H1 (cell line): Measurements from ENCODE around the gene RHOBTB1. TPM values are rescaled to one million over a fixed set of nuclear protein-coding genes. Genes with fewer than 3 reads are reported as not detected.

Experiments used
- CTCF ChIA-PET: fragments of 300-600 bp; sonication (Branson Sonifier 250); formaldehyde crosslinking; loops from one replicate; lab custom pipeline; 2021; ENCODE audit not compliant: partially characterized antibody; lab: Charles Lee
- POLR2A ChIA-PET: fragments of 300-600 bp; sonication (Branson Sonifier 250); formaldehyde crosslinking; loops from one replicate; lab custom pipeline; 2021; ENCODE audit warnings: inconsistent platforms; ENCODE audit not compliant: partially characterized antibody; lab: Charles Lee
- DNase-seq, 2 experiments: peaks; one replicate each; pipeline versions ENCODE4 v3.0.0 to v3.0.0-alpha.2; 2010 to 2022; ENCODE audit warnings: low spot score in 2 of 2, low read depth in 1 of 2, mixed read lengths in 1 of 2
- FAIRE-seq: peaks from 2 replicates; lab custom pipeline; 2011; peaks lifted over from hg19 to GRCh38; lab: Jason Lieb, UNC
- H2AFZ ChIP-seq: 2 replicates; pipeline ENCODE4 v1.8.1; 2012; ENCODE audit warnings: low read length, inconsistent platforms
- H2AK5ac ChIP-seq: 2 replicates; pipeline ENCODE4 v1.6.1; 2013; ENCODE audit warnings: low read depth, low read length
- H2BK120ac ChIP-seq: replicated peaks from 2 replicates; pipeline ENCODE3; 2013; ENCODE audit warnings: low read depth, low read length, inconsistent platforms
- H2BK12ac ChIP-seq: 2 replicates; pipeline ENCODE4 v1.6.1; 2013; ENCODE audit warnings: low read depth, low read length
- H2BK15ac ChIP-seq: 2 replicates; pipeline ENCODE4 v1.6.1; 2013; ENCODE audit warnings: low read length
- H2BK20ac ChIP-seq: 2 replicates; pipeline ENCODE4 v1.6.1; 2013; ENCODE audit warnings: low read length
- H2BK5ac ChIP-seq: 2 replicates; pipeline ENCODE4 v1.6.1; 2013; ENCODE audit warnings: low read depth, low read length
- H3K14ac ChIP-seq: 2 replicates; pipeline ENCODE4 v1.6.1; 2013; ENCODE audit warnings: inconsistent platforms; ENCODE audit not compliant: insufficient read length
- H3K18ac ChIP-seq: 2 replicates; pipeline ENCODE4 v1.6.1; 2013; ENCODE audit warnings: low read length; ENCODE audit errors: extremely low read depth
- H3K23ac ChIP-seq: 2 replicates; pipeline ENCODE4 v1.6.1; 2013; ENCODE audit warnings: inconsistent platforms; ENCODE audit not compliant: insufficient read length
- H3K23me2 ChIP-seq: 2 replicates; pipeline ENCODE4 v1.6.1; 2013; ENCODE audit warnings: low read depth, low read length
- H3K27ac ChIP-seq: 2 replicates; pipeline ENCODE4 v1.6.1; 2011; ENCODE audit warnings: low read depth, low read length, inconsistent platforms
- H3K27me3 ChIP-seq, 4 experiments: replicated peaks in 1 of 4; 1 replicate in 1 of 4; 2 replicates in 3 of 4; pipeline versions ENCODE4 v1.6.1 to v1.8.1; 2011 to 2013; ENCODE audit warnings: low read length in 3 of 4, mild to moderate bottlenecking in 3 of 4, inconsistent platforms in 2 of 4, mixed read lengths in 2 of 4, moderate library complexity in 1 of 4; ENCODE audit not compliant: control insufficient read depth in 3 of 4, insufficient read depth in 3 of 4; ENCODE audit errors: extremely low read depth in 1 of 4
- H3K36me3 ChIP-seq, 4 experiments: 2 replicates each; pipeline versions ENCODE4 v1.6.1 to v1.8.1; 2011 to 2013; ENCODE audit warnings: mild to moderate bottlenecking in 4 of 4, low read length in 3 of 4, moderate library complexity in 2 of 4, control low read depth in 1 of 4, inconsistent platforms in 1 of 4; ENCODE audit not compliant: insufficient read depth in 4 of 4, control insufficient read depth in 2 of 4
- H3K4ac ChIP-seq: replicated peaks from 2 replicates; pipeline ENCODE3; 2013; ENCODE audit warnings: low read length, low read depth, mixed read lengths, inconsistent platforms; ENCODE audit not compliant: insufficient read length
- H3K4me1 ChIP-seq, 4 experiments: replicated peaks in 1 of 4; 1 replicate in 1 of 4; 2 replicates in 3 of 4; pipeline versions ENCODE4 v1.6.1 to v1.8.1; 2011 to 2013; ENCODE audit warnings: low read length in 3 of 4, inconsistent platforms in 2 of 4, mixed read lengths in 1 of 4; ENCODE audit not compliant: insufficient read depth in 4 of 4, control insufficient read depth in 3 of 4
- H3K4me2 ChIP-seq, 2 experiments: 2 replicates each; pipeline versions ENCODE4 v1.6.1 to v1.8.1; 2011 to 2013; ENCODE audit warnings: low read depth in 2 of 2, low read length in 2 of 2, control low read depth in 1 of 2, inconsistent platforms in 1 of 2, mild to moderate bottlenecking in 1 of 2; ENCODE audit not compliant: insufficient read depth in 1 of 2
- H3K4me3 ChIP-seq, 4 experiments: fragments of 200-600, 300-600 bp in 1 of 4; sonication (generic), shearing (Covaris generic), sonication (Bioruptor Twin) in 1 of 4; 2 replicates each; pipeline versions ENCODE4 v1.5.1 to v1.8.1; 2011 to 2016; ENCODE audit warnings: low read length in 4 of 4, low read depth in 3 of 4, control low read depth in 2 of 4, inconsistent platforms in 2 of 4, mild to moderate bottlenecking in 2 of 4, mixed read lengths in 1 of 4, moderate library complexity in 1 of 4; ENCODE audit not compliant: insufficient read depth in 2 of 4; ENCODE audit errors: extremely low read depth in 1 of 4
- H3K56ac ChIP-seq: replicated peaks from 2 replicates; pipeline ENCODE3; 2013; ENCODE audit warnings: low read depth, mild to moderate bottlenecking, mixed read lengths, low read length, inconsistent platforms; ENCODE audit not compliant: insufficient read length
- H3K79me1 ChIP-seq: 2 replicates; pipeline ENCODE4 v1.6.1; 2013; ENCODE audit warnings: low read depth, low read length, control low read depth
- H3K79me2 ChIP-seq, 2 experiments: 2 replicates each; pipeline versions ENCODE4 v1.6.1 to v1.8.1; 2012 to 2013; ENCODE audit warnings: low read length in 2 of 2, mild to moderate bottlenecking in 2 of 2, inconsistent platforms in 1 of 2; ENCODE audit not compliant: insufficient read depth in 2 of 2, control insufficient read depth in 1 of 2
- H3K9ac ChIP-seq, 4 experiments: replicated peaks in 1 of 4; 1 replicate in 1 of 4; 2 replicates in 3 of 4; pipeline versions ENCODE4 v1.6.1 to v1.8.1; 2011 to 2013; ENCODE audit warnings: low read depth in 3 of 4, low read length in 3 of 4, control low read depth in 2 of 4, mild to moderate bottlenecking in 2 of 4, moderate library complexity in 2 of 4, inconsistent platforms in 1 of 4; ENCODE audit errors: extremely low read depth in 1 of 4
- H3K9me3 ChIP-seq, 2 experiments: 2 replicates each; pipeline versions ENCODE4 v1.6.1 to v1.8.1; 2012 to 2013; ENCODE audit warnings: mild to moderate bottlenecking in 2 of 2, moderate library complexity in 2 of 2, control low read depth in 1 of 2, inconsistent platforms in 1 of 2, low read depth in 1 of 2, low read length in 1 of 2, mixed read lengths in 1 of 2; ENCODE audit not compliant: insufficient read depth in 2 of 2
- H4K20me1 ChIP-seq, 2 experiments: replicated peaks in 1 of 2; 2 replicates each; pipeline versions ENCODE3 to v1.8.1; 2011 to 2013; ENCODE audit warnings: inconsistent platforms in 2 of 2, low read length in 2 of 2, mild to moderate bottlenecking in 1 of 2; ENCODE audit not compliant: insufficient read depth in 2 of 2, control insufficient read depth in 1 of 2
- H4K5ac ChIP-seq: 2 replicates; pipeline ENCODE4 v1.6.1; 2013; ENCODE audit warnings: low read length, low read depth, mixed read lengths, inconsistent platforms; ENCODE audit not compliant: insufficient read length
- H4K8ac ChIP-seq: 2 replicates; pipeline ENCODE4 v1.8.0; 2013; ENCODE audit warnings: mild to moderate bottlenecking, moderate library complexity, low read length, inconsistent platforms; ENCODE audit not compliant: insufficient read depth; ENCODE audit errors: extremely low read depth
- H4K91ac ChIP-seq: replicated peaks from 2 replicates; pipeline ENCODE3; 2013; ENCODE audit warnings: low read length, mixed read lengths, inconsistent platforms; ENCODE audit not compliant: insufficient read length
- ASH2L ChIP-seq: fragments of 200-600, 300-600 bp; sonication (generic); IDR thresholded peaks from one replicate; pipeline ENCODE4 v1.7.1; 2017; ENCODE audit warnings: low read length
- BCL11A ChIP-seq, 2 experiments: IDR thresholded peaks; one replicate each; pipeline ENCODE4 v1.6.1; 2011; ENCODE audit warnings: low read depth in 2 of 2, low read length in 2 of 2, mild to moderate bottlenecking in 2 of 2
- CTBP2 ChIP-seq: IDR thresholded peaks from 2 replicates; pipeline ENCODE4 v1.7.0; 2011; ENCODE audit warnings: borderline replicate concordance, mild to moderate bottlenecking, moderate library complexity, mixed read lengths, low read length; ENCODE audit not compliant: insufficient read depth, insufficient read length
- EGR1 ChIP-seq: IDR thresholded peaks from 2 replicates; pipeline ENCODE4 v1.6.1; 2011; ENCODE audit warnings: low read depth, low read length, borderline replicate concordance
- EZH2 ChIP-seq: fragments of 200-600 bp; sonication (generic); IDR thresholded peaks from 2 replicates; pipeline ENCODE4 v1.7.1; 2012; ENCODE audit warnings: low read depth, mild to moderate bottlenecking, moderate library complexity, low read length, inconsistent platforms; ENCODE audit not compliant: severe bottlenecking
- HDAC2 ChIP-seq, 2 experiments: fragments of 300-600 bp in 1 of 2; sonication (generic) in 1 of 2; IDR thresholded peaks; 2 replicates each; pipeline ENCODE4 v1.6.1; 2011 to 2012; ENCODE audit warnings: low read depth in 2 of 2, low read length in 2 of 2, mild to moderate bottlenecking in 2 of 2, moderate library complexity in 2 of 2, borderline replicate concordance in 1 of 2, inconsistent platforms in 1 of 2
- HDAC6 ChIP-seq: IDR thresholded peaks from one replicate; pipeline ENCODE4 v1.7.1; 2012; ENCODE audit warnings: low read depth, mild to moderate bottlenecking, inconsistent platforms, low read length, moderate library complexity
- KDM1A ChIP-seq: fragments of 200-600, 300-600 bp; sonication (generic); IDR thresholded peaks from 2 replicates; pipeline ENCODE4 v1.7.1; 2016; ENCODE audit warnings: mild to moderate bottlenecking, low read length, borderline replicate concordance
- KDM5A ChIP-seq: fragments of 200-600 bp; IDR thresholded peaks from 2 replicates; pipeline ENCODE4 v1.7.1; 2012; ENCODE audit warnings: mild to moderate bottlenecking, low read length, inconsistent platforms, mixed read lengths
- SAP30 ChIP-seq: fragments of 300-600 bp; sonication (generic); IDR thresholded peaks from 2 replicates; pipeline ENCODE4 v1.7.1; 2012; ENCODE audit warnings: low read length, moderate library complexity, mild to moderate bottlenecking, inconsistent platforms; ENCODE audit not compliant: insufficient read depth, insufficient replicate concordance
- TAF1 ChIP-seq: IDR thresholded peaks from 2 replicates; pipeline ENCODE4 v1.6.1; 2011; ENCODE audit warnings: mild to moderate bottlenecking, low read depth, low read length
- TCF12 ChIP-seq: IDR thresholded peaks from 2 replicates; pipeline ENCODE4 v1.6.1; 2011; ENCODE audit warnings: low read depth, mild to moderate bottlenecking, low read length
- WGBS, 2 experiments: shearing (Covaris generic) in 1 of 2; methylation state at CpG; one replicate each; pipeline versions ENCODE4 v1.1.6 to v1.1.7; 2013 to 2015; ENCODE audit warnings: low lambda C conversion rate in 2 of 2, mixed read lengths in 2 of 2, inconsistent platforms in 1 of 2, low coverage in 1 of 2, missing lambda C conversion rate in 1 of 2; ENCODE audit not compliant: insufficient replicate concordance in 2 of 2, insufficient coverage in 1 of 2, insufficient read length in 1 of 2; ENCODE audit errors: extremely low coverage in 1 of 2, missing lambda C conversion rate in 1 of 2; 5-methylcytosine and 5-hydroxymethylcytosine counted together
- polyA plus RNA-seq, 7 experiments: library from polyadenylated mRNA; depleted of rRNA in 3 of 7; stranded (reverse) in 5 of 7; unstranded in 2 of 7; fragments of >200 nt in 5 of 7; fragments of 200-250 nt in 2 of 7; gene quantifications; 1 replicate in 5 of 7; 2 replicates in 1 of 7; 4 replicates in 1 of 7; pipeline versions ENCODE4 v1.2.1 to v1.2.3, GENCODE V29; 2011 to 2013; ENCODE audit warnings: missing spikeins in 2 of 7, mixed read lengths in 2 of 7
- total RNA-seq: library from RNA; stranded (reverse); fragmentation: NEBNext Ultra II Directional; extraction: Animal tissue kit (Norgen Biotek cat#: 25700); gene quantifications from 2 replicates; pipeline ENCODE4 v1.2.1, GENCODE V29; 2021
- TF ChIP-seq, protein P1 (sequence below): IDR thresholded peaks from 2 replicates; pipeline ENCODE4 v1.6.1; 2012; ENCODE audit warnings: inconsistent platforms

The RHOBTB1 gene
- total and polyA plus RNA-seq, 2 of the 8 experiments (the other 6 are each of a cell fraction or from before 2014, with no cell fraction given), result 6.1 to 7.4 TPM

DNA sequence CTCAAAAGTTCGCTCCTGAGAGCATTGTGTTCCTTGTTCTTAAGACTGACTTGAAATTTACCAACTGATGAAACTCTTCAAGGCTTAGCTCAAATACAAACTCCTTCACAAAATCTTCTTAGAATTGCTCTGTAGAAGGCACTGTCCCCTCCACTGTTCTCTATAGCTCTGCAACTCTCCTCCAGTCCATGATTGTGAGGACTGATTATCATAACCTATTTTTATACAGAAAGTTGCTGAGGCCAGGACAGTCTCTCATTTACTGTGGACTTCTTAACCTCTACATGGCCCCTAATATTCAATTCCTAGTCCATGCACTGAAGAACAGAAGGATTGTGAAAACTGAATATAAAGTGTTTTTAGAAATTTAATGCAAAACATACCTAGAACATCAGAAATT is 53.2 kb downstream of the RHOBTB1 start:
- H3K36me3 ChIP-seq, result peaks cover 0 to 4% (median 0%) of the 10 kb centered on the region in 4 experiments; a peak in 1 of 8 replicates
- H3K4ac ChIP-seq, result no peak overlapping the region
- H2AK5ac ChIP-seq, result no peak overlapping the region
- CTCF ChIA-PET, result interaction anchor here (1.6 kb wide), 1 partner anchor 134 kb away, joined by 3 read pairs; no protein-coding TSS in a partner anchor
- no peak overlapping the region for H3K56ac ChIP-seq
- FAIRE-seq (no peak), DNase-seq (no peak)
- H3K9ac ChIP-seq, result no peak overlapping the region
- no peak overlapping the region for H3K4me2 ChIP-seq
- no peak overlapping the region for H2BK12ac ChIP-seq
- POLR2A ChIA-PET, result no interaction called here
- H2BK5ac ChIP-seq, result no peak overlapping the region
- H2BK120ac ChIP-seq, result no peak overlapping the region
- H3K4me3 ChIP-seq, result no peak overlapping the region
- H3K27me3 ChIP-seq, result peaks cover 0 to 1% (median 0%) of the 10 kb centered on the region in 4 experiments; a peak in 1 of 7 replicates
- H3K23me2 ChIP-seq, result no peaks in the 10 kb centered on the region
- H3K9me3 ChIP-seq, result no peaks in the 10 kb centered on the region
- H2AFZ ChIP-seq, result no peak overlapping the region
- H3K14ac ChIP-seq, result no peak overlapping the region
- no peak overlapping the region for H4K5ac ChIP-seq
- WGBS, 2 experiments, result 86% methylated on average over 1 of the region's 1 CpG; no CpG with 5 or more reads in 1 of the 2 experiments
- no peak overlapping the region for H3K23ac ChIP-seq
- H4K8ac ChIP-seq, result no peak overlapping the region
- no peaks in the 10 kb centered on the region for H3K4me1 ChIP-seq
- H2BK20ac ChIP-seq, result no peak overlapping the region
- no peak overlapping the region for H4K91ac ChIP-seq
- no peaks in the 10 kb centered on the region for H3K79me2 ChIP-seq
- H4K20me1 ChIP-seq, result no peaks in the 10 kb centered on the region
- no peak overlapping the region for H3K27ac ChIP-seq
- H3K79me1 ChIP-seq, result no peaks in the 10 kb centered on the region
- H3K18ac ChIP-seq, result no peak overlapping the region
- no peak overlapping the region for H2BK15ac ChIP-seq
- TF ChIP-seq HDAC6 (no peak), KDM1A (no peak), SAP30 (no peak), TCF12 (no peak), BCL11A (IDR thresholded peaks at IDR 0.05; ENCODE audit: low read depth in 2 of 2, low read length in 2 of 2) (no peak), ASH2L (no peak), TAF1 (no peak), HDAC2 (IDR thresholded peaks at IDR 0.05; ENCODE audit: borderline replicate concordance in 1 of 2, low read depth in 2 of 2, low read length in 2 of 2) (no peak), EGR1 (no peak), EZH2 (no peak), CTBP2 (no peak), KDM5A (no peak)
- TF ChIP-seq, protein P1, sequence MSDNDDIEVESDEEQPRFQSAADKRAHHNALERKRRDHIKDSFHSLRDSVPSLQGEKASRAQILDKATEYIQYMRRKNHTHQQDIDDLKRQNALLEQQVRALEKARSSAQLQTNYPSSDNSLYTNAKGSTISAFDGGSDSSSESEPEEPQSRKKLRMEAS, result no peak
